Umbilical cord (tissue), 2 donors: ENCODE measurements around the gene RYR2. TPM values are rescaled to one million over a fixed set of nuclear protein-coding genes. Genes with fewer than 3 reads are reported as not detected.
"Not testable (repeated sequence)": the region's sequence is repeated elsewhere in the genome, so short reads cannot be mapped to it uniquely, and the experiment has no call there.

Experiments used
- DNase-seq: peaks from one replicate; pipeline ENCODE4 v3.0.0-alpha.2; 2015; ENCODE audit warnings: low spot score
- total RNA-seq: library from RNA; depleted of rRNA; stranded (reverse); fragments of >200 nt; gene quantifications from one replicate; pipeline ENCODE4 v1.2.3, GENCODE V29; 2014; ENCODE audit warnings: low replicate concordance; ENCODE audit not compliant: insufficient read depth

RYR2 gene
- total RNA-seq, 1 donor from 2014 or later = 24.8 TPM

- no peak for DNase-seq
These were observed 514.9 kb downstream of the RYR2 start for GRCh38 chr1:237556911-237557310.

- DNase-seq = peak; percentile 75
These were observed 520.3 kb downstream of the RYR2 start for GRCh38 chr1:237562242-237562823.

GRCh38 chr1:237565236-237565635 is 523.3 kb downstream of the RYR2 start:
- DNase-seq = no peak

GRCh38 chr1:237566581-237566980 is 524.6 kb downstream of the RYR2 start:
- no peak for DNase-seq

GRCh38 chr1:237568955-237569354 is 527.0 kb downstream of the RYR2 start:
- no peak for DNase-seq

GRCh38 chr1:237570530-237570929 is 528.5 kb downstream of the RYR2 start:
- DNase-seq = no peak

- no peak for DNase-seq
These were observed 532.6 kb downstream of the RYR2 start for GRCh38 chr1:237574536-237574935.

- DNase-seq = no peak
These were observed 536.6 kb downstream of the RYR2 start for GRCh38 chr1:237578540-237578939.

- no peak for DNase-seq
These were observed 538.7 kb downstream of the RYR2 start for GRCh38 chr1:237580726-237581125.

GRCh38 chr1:237583270-237583669 is 541.3 kb downstream of the RYR2 start:
- no peak for DNase-seq

- DNase-seq = no peak
These were observed 541.8 kb downstream of the RYR2 start for GRCh38 chr1:237583756-237584155.

- no peak for DNase-seq
These were observed 548.4 kb downstream of the RYR2 start for GRCh38 chr1:237590386-237590785.

- DNase-seq = no peak
These were observed 549.4 kb downstream of the RYR2 start for GRCh38 chr1:237591353-237591752.

- DNase-seq = not testable (repeated sequence)
These were observed 561.1 kb downstream of the RYR2 start for GRCh38 chr1:237603036-237603568.

- no peak for DNase-seq
These were observed 566.4 kb downstream of the RYR2 start for GRCh38 chr1:237608433-237608832.

- no peak for DNase-seq
These were observed 568.2 kb downstream of the RYR2 start for GRCh38 chr1:237610157-237610556.

- DNase-seq = no peak
These were observed 572.0 kb downstream of the RYR2 start for GRCh38 chr1:237613984-237614383.

- no peak for DNase-seq
These were observed 577.6 kb downstream of the RYR2 start for GRCh38 chr1:237619553-237619952.

GRCh38 chr1:237634922-237635321 is 592.9 kb downstream of the RYR2 start:
- no peak for DNase-seq

GRCh38 chr1:237638555-237638954 is 596.6 kb downstream of the RYR2 start:
- no peak for DNase-seq

- DNase-seq = no peak
These were observed 598.2 kb downstream of the RYR2 start for GRCh38 chr1:237640011-237640671.

- no peak for DNase-seq
These were observed 599.0 kb downstream of the RYR2 start for GRCh38 chr1:237640966-237641365.

GRCh38 chr1:237650809-237651208 is 608.8 kb downstream of the RYR2 start:
- no peak for DNase-seq
